ENCODE measurements around the gene ITPK1. TPM values are rescaled to one million over a fixed set of nuclear protein-coding genes. Genes with fewer than 3 reads are reported as not detected.

The ITPK1 gene
- total RNA-seq, 1 donor = 25.0 TPM

DNA sequence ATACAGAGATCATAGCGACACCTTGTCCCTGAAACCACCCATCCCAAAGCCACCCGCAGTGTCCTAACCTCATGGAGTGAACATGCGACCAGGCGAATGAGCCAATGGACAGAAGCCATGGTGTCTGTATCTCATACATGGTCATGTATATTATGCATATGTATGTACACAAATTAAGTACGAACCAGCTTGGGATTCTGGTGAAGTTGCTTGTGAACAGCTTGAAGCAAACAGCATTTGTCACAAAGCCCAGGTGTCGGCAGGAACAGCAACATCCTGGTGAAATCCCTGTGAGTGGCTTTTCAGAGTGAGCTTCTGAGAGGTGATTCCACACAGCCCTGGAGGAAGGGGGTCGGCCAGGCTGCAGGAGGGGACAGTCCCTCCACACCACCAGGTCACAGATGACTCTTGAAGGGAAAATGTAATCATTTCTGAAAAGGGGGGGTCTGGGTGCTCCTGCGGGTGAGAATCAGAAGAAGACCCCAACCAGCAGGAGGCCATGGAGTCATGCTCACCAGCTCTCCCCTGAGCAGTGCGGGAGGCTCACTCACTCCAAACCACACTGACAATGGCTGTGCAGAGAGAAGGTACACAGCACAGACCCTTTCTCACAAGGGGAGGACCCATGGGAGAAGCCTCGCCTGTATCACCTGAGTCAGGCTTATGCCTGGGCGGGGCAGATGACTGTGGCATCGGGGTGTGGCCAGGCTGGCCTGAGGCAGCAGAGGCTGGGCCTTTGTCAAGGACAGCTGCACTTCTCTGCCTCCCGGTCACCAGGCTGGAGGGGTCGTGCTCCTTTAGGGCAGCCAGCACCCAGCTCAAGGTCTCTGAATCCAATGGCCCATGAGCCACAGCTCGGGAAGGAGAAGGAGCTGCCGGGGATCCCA, 178.4 kb downstream of the ITPK1 start:
- TF ChIP-seq CTCF (IDR thresholded peaks at IDR 0.05; ENCODE audit: extremely low read depth, low read depth, low read length) = no peak
- Histone ChIP-seq H3K27me3 (ENCODE audit: insufficient read depth, low read length) (no peaks in the 10 kb centered on the region), H3K9me3 (ENCODE audit: low read depth, low read length) (no peaks in the 10 kb centered on the region), H4K20me1 (ENCODE audit: insufficient read depth, low read length) (no peaks in the 10 kb centered on the region), H3K4me3 (ENCODE audit: insufficient read depth, low read length) (no peak overlapping the region), H3K79me2 (ENCODE audit: insufficient read depth, low read length) (no peaks in the 10 kb centered on the region), H3K36me3 (ENCODE audit: insufficient read depth, low read length) (no peaks in the 10 kb centered on the region), H3K27ac (ENCODE audit: low read depth, low read length) (no peak overlapping the region), H3K4me1 (ENCODE audit: insufficient read depth, low read length) (no peaks in the 10 kb centered on the region), H2AFZ (ENCODE audit: low read length) (no peak overlapping the region), H3K4me2 (ENCODE audit: insufficient read depth, low read length) (no peak overlapping the region)
- no peak for DNase-seq (ENCODE audit: insufficient read length, low spot score, missing footprints)

DNA sequence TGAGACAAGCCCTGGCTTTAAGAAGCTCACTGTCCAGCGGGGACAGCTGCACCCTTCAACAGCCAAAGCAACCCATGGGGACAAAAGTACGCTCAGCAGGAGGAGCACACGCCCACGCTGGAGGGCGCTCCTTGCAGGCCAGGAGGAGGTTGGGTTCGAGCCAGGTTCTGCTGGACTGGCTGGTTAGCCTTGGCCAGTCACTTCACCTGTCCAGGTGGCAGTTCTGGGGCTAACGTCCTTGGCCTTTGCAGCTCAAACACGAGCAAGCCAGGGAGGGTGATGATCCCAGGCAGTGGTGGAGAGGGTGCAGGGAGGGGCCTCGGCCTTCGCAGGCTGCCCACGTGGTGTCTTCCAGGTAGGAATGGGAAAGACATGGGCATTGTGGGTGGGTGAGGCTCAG, 179.6 kb downstream of the ITPK1 start:
- DNase-seq (ENCODE audit: insufficient read length, low spot score, missing footprints) = no peak
- H3K27me3 ChIP-seq (ENCODE audit: insufficient read depth, low read length) = no peaks in the 10 kb centered on the region
- no peak overlapping the region for H3K27ac ChIP-seq (ENCODE audit: low read depth, low read length)
- no peak for TF ChIP-seq CTCF (IDR thresholded peaks at IDR 0.05; ENCODE audit: extremely low read depth, low read depth, low read length)
- H3K36me3 ChIP-seq (ENCODE audit: insufficient read depth, low read length) = no peaks in the 10 kb centered on the region
- H3K4me3 ChIP-seq (ENCODE audit: insufficient read depth, low read length) = no peak overlapping the region
- H3K79me2 ChIP-seq (ENCODE audit: insufficient read depth, low read length) = no peaks in the 10 kb centered on the region
- no peaks in the 10 kb centered on the region for H4K20me1 ChIP-seq (ENCODE audit: insufficient read depth, low read length)
- H3K4me1 ChIP-seq (ENCODE audit: insufficient read depth, low read length) = peaks cover 2% of the 10 kb centered on the region
- H3K4me2 ChIP-seq (ENCODE audit: insufficient read depth, low read length) = no peak overlapping the region
- H2AFZ ChIP-seq (ENCODE audit: low read length) = no peak overlapping the region
- no peaks in the 10 kb centered on the region for H3K9me3 ChIP-seq (ENCODE audit: low read depth, low read length)

- Histone ChIP-seq H3K27ac (ENCODE audit: low read depth, low read length) (no peak overlapping the region), H3K36me3 (ENCODE audit: insufficient read depth, low read length) (no peaks in the 10 kb centered on the region), H3K4me3 (ENCODE audit: insufficient read depth, low read length) (no peak overlapping the region), H3K9me3 (ENCODE audit: low read depth, low read length) (no peaks in the 10 kb centered on the region), H3K4me1 (ENCODE audit: insufficient read depth, low read length) (peaks cover 3% of the 10 kb centered on the region), H3K79me2 (ENCODE audit: insufficient read depth, low read length) (no peaks in the 10 kb centered on the region), H2AFZ (ENCODE audit: low read length) (no peak overlapping the region), H4K20me1 (ENCODE audit: insufficient read depth, low read length) (peaks cover under 1% of the 10 kb centered on the region), H3K27me3 (ENCODE audit: insufficient read depth, low read length) (no peaks in the 10 kb centered on the region), H3K4me2 (ENCODE audit: insufficient read depth, low read length) (no peak overlapping the region)
- no peak for TF ChIP-seq CTCF (IDR thresholded peaks at IDR 0.05; ENCODE audit: extremely low read depth, low read depth, low read length)
- DNase-seq (ENCODE audit: insufficient read length, low spot score, missing footprints) = no peak
Measured at GRCh38 chr14:92935446-92935845, 180.3 kb downstream of the ITPK1 start.

- DNase-seq (ENCODE audit: insufficient read length, low spot score, missing footprints) = no peak
- Histone ChIP-seq H3K27ac (ENCODE audit: low read depth, low read length) (no peak overlapping the region), H3K79me2 (ENCODE audit: insufficient read depth, low read length) (no peaks in the 10 kb centered on the region), H3K4me2 (ENCODE audit: insufficient read depth, low read length) (no peak overlapping the region), H2AFZ (ENCODE audit: low read length) (no peak overlapping the region), H3K9me3 (ENCODE audit: low read depth, low read length) (no peaks in the 10 kb centered on the region), H3K4me3 (ENCODE audit: insufficient read depth, low read length) (no peak overlapping the region), H4K20me1 (ENCODE audit: insufficient read depth, low read length) (peaks cover 2% of the 10 kb centered on the region), H3K36me3 (ENCODE audit: insufficient read depth, low read length) (no peaks in the 10 kb centered on the region), H3K4me1 (ENCODE audit: insufficient read depth, low read length) (peaks cover 3% of the 10 kb centered on the region), H3K27me3 (ENCODE audit: insufficient read depth, low read length) (no peaks in the 10 kb centered on the region)
- TF ChIP-seq CTCF (IDR thresholded peaks at IDR 0.05; ENCODE audit: extremely low read depth, low read depth, low read length) = no peak
Measured at GRCh38 chr14:92934196-92935085, 181.3 kb downstream of the ITPK1 start.

Measured in osteoblast (primary cell).